Colonic mucosa (tissue), 4 donors: ENCODE results near the gene DNAJB7. TPM values are rescaled to one million over a fixed set of nuclear protein-coding genes. Genes with fewer than 3 reads are reported as not detected.

Experiments used
- DNase-seq: peaks from one replicate; pipeline ENCODE4 v3.0.0-alpha.2; 2020
- H3K27ac ChIP-seq: fragments of 200-600 bp; one replicate; pipeline ENCODE4 v1.8.0; 2021
- H3K27me3 ChIP-seq: fragments of 200-600 bp; one replicate; pipeline ENCODE4 v1.8.0; 2021
- H3K36me3 ChIP-seq: fragments of 200-600 bp; one replicate; pipeline ENCODE4 v1.8.0; 2021
- H3K4me1 ChIP-seq: fragments of 200-600 bp; one replicate; pipeline ENCODE4 v1.8.0; 2021; ENCODE audit warnings: mild to moderate bottlenecking
- H3K4me3 ChIP-seq: fragments of 200-600 bp; one replicate; pipeline ENCODE4 v1.8.0; 2021
- H3K9ac ChIP-seq, 2 donors: one replicate each; pipeline ENCODE4 v1.7.0; 2013; ENCODE audit warnings: control low read depth in 2 of 2, low read depth in 2 of 2, low read length in 2 of 2
- H3K9me3 ChIP-seq: fragments of 200-600 bp; one replicate; pipeline ENCODE4 v1.8.0; 2021
- intact Hi-C: fragments of 100-400 bp; cut with DNase I; formaldehyde crosslinking; loops from one replicate; pipeline ENCODE4 v1.14.1; 2022
- total RNA-seq, 2 donors: library from RNA; stranded (reverse); fragmentation: NEBNext Ultra II Directional in 1 of 2; extraction: Animal tissue kit (Norgen Biotek cat#: 25700) in 1 of 2; gene quantifications; one replicate each; pipeline ENCODE4 v1.2.1, GENCODE V29; 2021
- TF ChIP-seq, protein P1 (sequence below): fragments of 200-600 bp; IDR thresholded peaks from one replicate; pipeline ENCODE4 v1.8.0; 2022; ENCODE audit warnings: antibody characterized with exemption, mild to moderate bottlenecking
- donor health status: healthy.
- donor health status: DM: no; HTN: no; CAD: no.
- donor health status: DM: no; HTN: no; CAD: no.

DNAJB7 gene
- total RNA-seq = under 1 TPM; 0.12 to 0.16 TPM

DNA sequence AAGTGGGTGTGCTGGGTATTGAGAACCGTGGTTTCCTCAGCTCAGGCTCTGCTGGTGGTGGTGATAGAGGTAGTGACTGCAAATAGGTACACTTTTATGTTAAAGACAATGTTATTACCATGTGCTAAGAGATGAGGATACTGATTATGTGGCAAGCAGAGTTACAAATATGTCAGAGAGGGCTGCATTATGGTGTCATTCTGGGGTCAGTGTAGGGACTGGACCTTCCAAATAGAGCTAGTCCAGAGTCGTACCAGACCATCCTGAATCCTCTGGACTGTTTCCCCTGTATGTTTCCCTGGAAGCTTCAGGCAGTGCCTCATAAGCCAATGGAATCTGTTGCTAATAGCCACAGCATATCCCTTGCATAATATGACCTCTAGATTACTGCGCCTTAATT lies at the start of gene DNAJB7:
Gene DNAJB7, minus strand, starts transcription at position 101 of the 400 bp plus-strand sequence. CDS start 119 bp downstream, outside the sequence.
- intact Hi-C loops = no loop called here
- DNase-seq = no peak
- Histone ChIP-seq H3K27me3 (no peaks in the 10 kb centered on the region), H3K36me3 (no peaks in the 10 kb centered on the region), H3K4me1 (no peaks in the 10 kb centered on the region), H3K9ac (no peak within 1 kb of the TSS), H3K4me3 (no peak within 1 kb of the TSS), H3K9me3 (no peaks in the 10 kb centered on the region), H3K27ac (no peak within 1 kb of the TSS)
- TF ChIP-seq, protein P1, sequence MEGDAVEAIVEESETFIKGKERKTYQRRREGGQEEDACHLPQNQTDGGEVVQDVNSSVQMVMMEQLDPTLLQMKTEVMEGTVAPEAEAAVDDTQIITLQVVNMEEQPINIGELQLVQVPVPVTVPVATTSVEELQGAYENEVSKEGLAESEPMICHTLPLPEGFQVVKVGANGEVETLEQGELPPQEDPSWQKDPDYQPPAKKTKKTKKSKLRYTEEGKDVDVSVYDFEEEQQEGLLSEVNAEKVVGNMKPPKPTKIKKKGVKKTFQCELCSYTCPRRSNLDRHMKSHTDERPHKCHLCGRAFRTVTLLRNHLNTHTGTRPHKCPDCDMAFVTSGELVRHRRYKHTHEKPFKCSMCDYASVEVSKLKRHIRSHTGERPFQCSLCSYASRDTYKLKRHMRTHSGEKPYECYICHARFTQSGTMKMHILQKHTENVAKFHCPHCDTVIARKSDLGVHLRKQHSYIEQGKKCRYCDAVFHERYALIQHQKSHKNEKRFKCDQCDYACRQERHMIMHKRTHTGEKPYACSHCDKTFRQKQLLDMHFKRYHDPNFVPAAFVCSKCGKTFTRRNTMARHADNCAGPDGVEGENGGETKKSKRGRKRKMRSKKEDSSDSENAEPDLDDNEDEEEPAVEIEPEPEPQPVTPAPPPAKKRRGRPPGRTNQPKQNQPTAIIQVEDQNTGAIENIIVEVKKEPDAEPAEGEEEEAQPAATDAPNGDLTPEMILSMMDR = no peak

DNA sequence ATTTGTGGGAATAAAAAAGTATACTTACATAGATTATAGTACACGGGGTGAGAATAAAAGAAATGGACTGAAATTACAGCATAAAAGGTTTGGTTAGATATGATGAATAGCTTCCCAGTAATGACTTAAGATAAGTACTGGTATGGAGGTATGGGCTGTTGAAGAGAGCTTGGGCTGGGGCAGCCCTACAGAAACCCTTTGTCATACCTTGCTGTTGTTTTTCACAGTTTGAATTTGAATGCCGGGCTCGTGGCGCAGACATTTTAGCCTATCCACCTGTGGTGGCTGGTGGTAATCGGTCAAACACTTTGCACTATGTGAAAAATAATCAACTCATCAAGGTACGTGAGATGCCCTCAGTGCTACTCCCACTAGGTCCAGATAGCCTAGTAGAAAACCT lies 47.0 kb upstream of the DNAJB7 start:
- no peak for DNase-seq
- intact Hi-C loops = no loop called here
- Histone ChIP-seq H3K9ac (no peak overlapping the region), H3K27me3 (no peaks in the 10 kb centered on the region), H3K27ac (no peak overlapping the region), H3K4me3 (no peak overlapping the region), H3K9me3 (no peaks in the 10 kb centered on the region), H3K4me1 (no peaks in the 10 kb centered on the region), H3K36me3 (peaks cover 9% of the 10 kb centered on the region)
- TF ChIP-seq, protein P1 = no peak

DNA sequence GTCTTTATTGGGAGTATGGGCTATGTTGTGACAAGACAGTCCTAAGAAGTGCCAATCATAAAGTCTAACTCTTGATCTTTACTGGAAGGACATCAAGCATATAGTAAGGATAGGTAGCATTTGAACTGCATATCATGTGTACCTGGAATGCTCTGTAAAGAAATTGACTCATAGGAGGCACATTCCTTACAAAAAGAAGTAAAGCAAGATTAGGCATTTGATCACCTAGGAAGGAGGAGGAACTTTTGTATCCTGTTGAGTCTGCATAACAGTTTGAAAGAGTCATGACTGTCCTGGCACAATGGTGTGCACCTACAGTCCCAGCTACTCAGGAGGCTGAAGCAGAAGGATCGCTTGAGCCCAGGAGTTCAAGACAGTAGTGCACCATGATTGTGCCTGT lies 42.2 kb upstream of the DNAJB7 start:
- TF ChIP-seq, protein P1 = no peak
- Histone ChIP-seq H3K27ac (no peak overlapping the region), H3K4me3 (no peak overlapping the region), H3K36me3 (peaks cover 2% of the 10 kb centered on the region), H3K27me3 (no peaks in the 10 kb centered on the region), H3K9ac (no peak overlapping the region), H3K9me3 (no peaks in the 10 kb centered on the region), H3K4me1 (no peaks in the 10 kb centered on the region)
- intact Hi-C loops = no loop called here
- DNase-seq = no peak

DNA sequence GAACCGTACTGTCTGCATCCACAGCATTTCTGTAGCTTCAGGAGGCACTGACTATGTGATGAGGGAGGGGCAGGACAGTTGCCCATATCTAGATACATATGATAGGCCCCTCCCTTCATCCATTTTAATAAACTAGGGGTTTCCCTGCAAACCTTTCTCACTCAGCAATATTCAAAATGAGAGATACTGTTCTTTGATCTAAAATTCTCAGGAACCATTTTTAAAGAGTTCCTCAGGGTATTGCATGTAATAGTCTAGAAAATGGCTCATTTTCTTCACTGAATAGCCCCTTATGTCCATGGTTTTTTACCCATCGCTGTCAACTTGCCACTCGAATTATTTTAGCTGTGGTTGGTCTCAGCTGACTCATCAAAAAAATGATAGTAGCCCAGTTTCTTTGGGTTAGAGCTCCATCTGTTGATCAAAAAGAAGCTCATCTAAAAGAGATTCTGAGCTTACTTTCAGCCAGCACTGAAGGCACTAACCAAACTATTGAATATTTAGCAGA lies 37.0 kb upstream of the DNAJB7 start:
- Histone ChIP-seq H3K4me1 (no peaks in the 10 kb centered on the region), H3K9me3 (no peaks in the 10 kb centered on the region), H3K27me3 (no peaks in the 10 kb centered on the region), H3K9ac (no peak overlapping the region), H3K27ac (no peak overlapping the region), H3K4me3 (no peak overlapping the region), H3K36me3 (no peaks in the 10 kb centered on the region)
- intact Hi-C loops = loop anchor here (10.0 kb wide), 2 partner anchors 214 to 464 kb away; no protein-coding TSS in a partner anchor
- DNase-seq = no peak
- TF ChIP-seq, protein P1 = peak; percentile 27

DNA sequence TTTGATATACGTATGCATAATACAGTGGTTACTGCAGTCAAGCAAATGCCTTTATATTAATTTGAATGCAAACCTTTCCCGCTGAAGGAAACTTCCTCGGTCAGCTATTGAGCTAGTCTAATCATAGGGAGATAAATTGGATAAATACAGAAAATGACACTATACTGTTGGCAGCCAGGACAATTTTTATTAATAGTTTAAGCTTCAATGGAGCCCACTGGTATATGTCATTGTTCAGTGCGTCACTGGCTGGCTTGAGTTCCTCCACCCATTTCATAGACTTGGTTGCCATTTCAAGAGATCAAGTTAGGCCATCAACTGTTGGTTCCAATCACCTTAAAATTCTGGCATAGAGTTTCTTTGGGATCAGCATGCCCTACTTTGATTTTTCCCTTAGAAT lies 32.5 kb upstream of the DNAJB7 start:
- Histone ChIP-seq H3K36me3 (no peaks in the 10 kb centered on the region), H3K9ac (no peak overlapping the region), H3K27ac (no peak overlapping the region), H3K27me3 (no peaks in the 10 kb centered on the region), H3K4me1 (no peaks in the 10 kb centered on the region), H3K9me3 (no peaks in the 10 kb centered on the region), H3K4me3 (no peak overlapping the region)
- TF ChIP-seq, protein P1 = no peak
- no peak for DNase-seq
- intact Hi-C loops = loop anchor here (10.0 kb wide), 2 partner anchors 210 to 460 kb away; no protein-coding TSS in a partner anchor
